ENCODE results near the gene PRKD1. TPM values are rescaled to one million over a fixed set of nuclear protein-coding genes. Genes with fewer than 3 reads are reported as not detected.

Gene PRKD1
- total and polyA plus RNA-seq, 3 donors from 2014 or later, result 29.9 to 82.9 (median 67.2) TPM

- Histone ChIP-seq H3K4me3 (peak overlapping the region; percentile 79 to 83), H3K4me1 (peaks cover 10% of the 10 kb centered on the region), H3K36me3 (ENCODE audit: low read depth, missing control alignments) (no peaks in the 10 kb centered on the region), H3K27me3 (no peaks in the 10 kb centered on the region), H3K9me3 (no peaks in the 10 kb centered on the region), H3K27ac (peak overlapping the region; percentile 51 to 88)
- 31 to 52% methylated on average over 8 to 19 of the region's 23 CpGs for WGBS, 2 donors
- DNase-seq, result no peak
- intact Hi-C loops (cut with DNase I; ENCODE audit: low total_unique reads), result loop anchor here (10.0 kb wide), 1 partner anchor 273 kb away; no protein-coding TSS in a partner anchor
- TF ChIP-seq POLR2A (IDR thresholded peaks at IDR 0.05) (no peak), CTCF (IDR thresholded peaks at IDR 0.05) (no peak)
Observed at GRCh38 chr14:29928117-29928640, 532 bp upstream of the PRKD1 start.

- TF ChIP-seq CTCF (IDR thresholded peaks at IDR 0.05) (no peak), POLR2A (IDR thresholded peaks at IDR 0.05) (no peak)
- peak overlapping the region; percentile 52 to 88 for H3K27ac ChIP-seq
- 0 to 2% methylated on average over 36 to 37 of the region's 51 CpGs for WGBS, 2 donors
- DNase-seq, result peak; percentile 56
- H3K9me3 ChIP-seq, result no peaks in the 10 kb centered on the region
- peaks cover 10% of the 10 kb centered on the region for H3K4me1 ChIP-seq
- intact Hi-C loops (cut with DNase I; ENCODE audit: low total_unique reads), result loop anchor here (10.0 kb wide), 1 partner anchor 272 kb away; no protein-coding TSS in a partner anchor
- peak overlapping the region; percentile 79 to 83 for H3K4me3 ChIP-seq
- H3K36me3 ChIP-seq (ENCODE audit: low read depth, missing control alignments), result no peaks in the 10 kb centered on the region
- no peaks in the 10 kb centered on the region for H3K27me3 ChIP-seq
Observed at GRCh38 chr14:29926701-29927375, 809 bp downstream of the PRKD1 start.

- H3K27ac ChIP-seq, result peak overlapping the region in 1 of 2 donors; percentile 88
- no peak for DNase-seq
- TF ChIP-seq POLR2A (IDR thresholded peaks at IDR 0.05) (no peak), CTCF (IDR thresholded peaks at IDR 0.05) (no peak)
- peaks cover 10% of the 10 kb centered on the region for H3K4me1 ChIP-seq
- H3K36me3 ChIP-seq (ENCODE audit: low read depth, missing control alignments), result no peaks in the 10 kb centered on the region
- no peaks in the 10 kb centered on the region for H3K9me3 ChIP-seq
- H3K4me3 ChIP-seq, result peak overlapping the region; percentile 79 to 83
- 10 to 11% methylated on average over 6 to 8 of the region's 8 CpGs for WGBS, 2 donors
- intact Hi-C loops (cut with DNase I; ENCODE audit: low total_unique reads), result loop anchor here (10.0 kb wide), 1 partner anchor 271 kb away; no protein-coding TSS in a partner anchor
- H3K27me3 ChIP-seq, result no peaks in the 10 kb centered on the region
Observed at GRCh38 chr14:29926228-29926627, 1.4 kb downstream of the PRKD1 start.

GRCh38 chr14:29925736-29926135 lies 1.9 kb downstream of the PRKD1 start:
- no peak overlapping the region for H3K27ac ChIP-seq
- WGBS, 2 donors, result 35 to 47% methylated on average over 3 of the region's 3 CpGs
- no peaks in the 10 kb centered on the region for H3K36me3 ChIP-seq (ENCODE audit: low read depth, missing control alignments)
- H3K27me3 ChIP-seq, result no peaks in the 10 kb centered on the region
- peak overlapping the region in 1 of 2 donors; percentile 83 for H3K4me3 ChIP-seq
- H3K9me3 ChIP-seq, result no peaks in the 10 kb centered on the region
- peaks cover 10% of the 10 kb centered on the region for H3K4me1 ChIP-seq
- no peak for TF ChIP-seq CTCF (IDR thresholded peaks at IDR 0.05)
- no peak for TF ChIP-seq POLR2A (IDR thresholded peaks at IDR 0.05)
- DNase-seq, result no peak
- intact Hi-C loops (cut with DNase I; ENCODE audit: low total_unique reads), result loop anchor here (10.0 kb wide), 1 partner anchor 271 kb away; no protein-coding TSS in a partner anchor
